ENCODE data around the gene GABRB2. TPM values are rescaled to one million over a fixed set of nuclear protein-coding genes. Genes with fewer than 3 reads are reported as not detected.
"Not testable (repeated sequence)": the region's sequence is repeated elsewhere in the genome, so short reads cannot be mapped to it uniquely, and the experiment has no call there.

The GABRB2 gene
- total and polyA plus RNA-seq, 10 donors = 0.07 to 27.5 (median 9.1) TPM

DNA sequence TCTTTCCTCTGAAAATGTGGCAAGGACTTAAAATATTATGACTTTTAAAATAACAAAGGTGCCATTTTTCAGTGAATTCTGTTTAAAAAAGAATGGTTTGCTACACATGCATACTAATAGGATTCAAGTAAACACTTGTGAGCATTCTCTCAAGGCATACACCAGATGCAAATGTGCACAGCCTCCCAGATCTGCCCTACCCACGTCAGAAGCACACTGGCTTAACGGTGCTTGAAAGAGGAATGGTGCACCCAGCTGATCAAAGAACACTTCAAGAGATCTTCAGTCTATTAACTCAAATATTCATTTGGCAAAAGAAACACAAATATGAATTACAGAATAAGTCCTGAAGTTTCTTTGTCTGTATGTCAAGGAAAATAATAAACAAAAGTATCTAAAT lies 15.8 kb downstream of the GABRB2 start:
- TF ChIP-seq POLR2AphosphoS5 (IDR thresholded peaks at IDR 0.05) = no peak
- TF ChIP-seq, protein P1, sequence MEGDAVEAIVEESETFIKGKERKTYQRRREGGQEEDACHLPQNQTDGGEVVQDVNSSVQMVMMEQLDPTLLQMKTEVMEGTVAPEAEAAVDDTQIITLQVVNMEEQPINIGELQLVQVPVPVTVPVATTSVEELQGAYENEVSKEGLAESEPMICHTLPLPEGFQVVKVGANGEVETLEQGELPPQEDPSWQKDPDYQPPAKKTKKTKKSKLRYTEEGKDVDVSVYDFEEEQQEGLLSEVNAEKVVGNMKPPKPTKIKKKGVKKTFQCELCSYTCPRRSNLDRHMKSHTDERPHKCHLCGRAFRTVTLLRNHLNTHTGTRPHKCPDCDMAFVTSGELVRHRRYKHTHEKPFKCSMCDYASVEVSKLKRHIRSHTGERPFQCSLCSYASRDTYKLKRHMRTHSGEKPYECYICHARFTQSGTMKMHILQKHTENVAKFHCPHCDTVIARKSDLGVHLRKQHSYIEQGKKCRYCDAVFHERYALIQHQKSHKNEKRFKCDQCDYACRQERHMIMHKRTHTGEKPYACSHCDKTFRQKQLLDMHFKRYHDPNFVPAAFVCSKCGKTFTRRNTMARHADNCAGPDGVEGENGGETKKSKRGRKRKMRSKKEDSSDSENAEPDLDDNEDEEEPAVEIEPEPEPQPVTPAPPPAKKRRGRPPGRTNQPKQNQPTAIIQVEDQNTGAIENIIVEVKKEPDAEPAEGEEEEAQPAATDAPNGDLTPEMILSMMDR (IDR thresholded peaks at IDR 0.05 in 8 of 11, conservative IDR thresholded peaks at IDR 0.05 in 3 of 11) = no peak
- Histone ChIP-seq H3K36me3 (no peaks in the 10 kb centered on the region), H3K9me3 (no peaks in the 10 kb centered on the region), H3K27ac (no peak overlapping the region), H3K4me1 (no peaks in the 10 kb centered on the region), H3K4me3 (no peak overlapping the region), H3K27me3 (replicated peaks in 1 of 7) (no peaks in the 10 kb centered on the region)
- 47 to 56% (median 51%) methylated on average over 2 of the region's 2 CpGs for WGBS, 5 donors
- DNase-seq = no peak
- intact Hi-C loops (cut with DNase I; ENCODE audit: low total_unique reads) = no loop called here

DNA sequence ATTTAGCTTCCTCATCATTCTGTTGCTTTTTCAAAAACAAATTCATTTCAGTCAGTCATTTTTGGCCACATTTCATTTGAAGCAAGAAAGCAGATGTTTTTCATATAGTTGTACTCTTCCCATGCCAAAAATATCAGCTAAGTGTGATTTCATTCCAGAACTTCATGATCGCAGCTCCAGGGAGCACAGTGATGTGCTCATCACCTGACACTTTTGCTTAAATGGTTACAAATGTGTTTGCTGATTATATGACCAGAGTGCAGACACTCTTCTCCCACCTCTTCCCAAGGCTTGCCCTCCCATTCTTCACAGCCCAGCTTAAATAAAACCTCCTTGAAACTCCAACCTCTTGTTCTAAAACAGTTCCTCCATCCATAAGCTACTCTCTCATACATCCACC lies 32.6 kb downstream of the GABRB2 start:
- intact Hi-C loops (cut with DNase I; ENCODE audit: low total_unique reads) = no loop called here
- 69 to 89% (median 73%) methylated on average over 1 of the region's 1 CpG for WGBS, 5 donors
- H3K9me3 ChIP-seq = peaks cover 0 to 7% (median 2%) of the 10 kb centered on the region in 8 donors
- no peak for DNase-seq
- H3K4me3 ChIP-seq = no peak overlapping the region
- H3K27me3 ChIP-seq (replicated peaks in 1 of 7) = no peaks in the 10 kb centered on the region
- no peaks in the 10 kb centered on the region for H3K4me1 ChIP-seq
- no peaks in the 10 kb centered on the region for H3K36me3 ChIP-seq
- TF ChIP-seq POLR2A (IDR thresholded peaks at IDR 0.05) (no peak), POLR2AphosphoS5 (IDR thresholded peaks at IDR 0.05) (no peak)
- TF ChIP-seq, protein P1 (IDR thresholded peaks at IDR 0.05 in 8 of 11, conservative IDR thresholded peaks at IDR 0.05 in 3 of 11) = no peak
- H3K27ac ChIP-seq = no peak overlapping the region

DNA sequence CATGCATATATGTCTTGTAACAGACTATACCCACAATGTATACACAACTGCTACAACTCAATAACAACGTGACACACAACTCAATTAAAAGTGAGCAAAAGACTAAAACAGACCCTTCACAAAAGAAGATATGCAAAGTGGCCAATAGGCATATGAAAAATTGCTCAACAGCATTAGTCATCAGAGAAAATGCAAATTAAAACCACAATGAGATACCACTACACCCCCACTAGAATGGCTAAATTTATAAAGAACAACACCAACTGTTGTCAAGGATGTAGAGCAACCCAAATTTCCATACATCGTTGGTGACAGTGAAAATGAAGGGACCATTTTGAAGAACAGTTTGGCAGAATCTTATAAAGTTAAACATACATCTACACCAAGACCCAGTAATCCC lies 38.9 kb downstream of the GABRB2 start:
- intact Hi-C loops (cut with DNase I; ENCODE audit: low total_unique reads) = no loop called here
- Histone ChIP-seq H3K27ac (no peak overlapping the region), H3K4me3 (no peak overlapping the region), H3K4me1 (no peaks in the 10 kb centered on the region), H3K36me3 (no peaks in the 10 kb centered on the region), H3K9me3 (no peaks in the 10 kb centered on the region), H3K27me3 (replicated peaks in 1 of 7) (no peaks in the 10 kb centered on the region)
- TF ChIP-seq, protein P1 (IDR thresholded peaks at IDR 0.05 in 8 of 11, conservative IDR thresholded peaks at IDR 0.05 in 3 of 11) = no peak
- TF ChIP-seq POLR2A (IDR thresholded peaks at IDR 0.05) (no peak), POLR2AphosphoS5 (IDR thresholded peaks at IDR 0.05) (no peak)
- DNase-seq = no peak
- 46 to 66% (median 53%) methylated on average over 2 of the region's 2 CpGs for WGBS, 5 donors

DNA sequence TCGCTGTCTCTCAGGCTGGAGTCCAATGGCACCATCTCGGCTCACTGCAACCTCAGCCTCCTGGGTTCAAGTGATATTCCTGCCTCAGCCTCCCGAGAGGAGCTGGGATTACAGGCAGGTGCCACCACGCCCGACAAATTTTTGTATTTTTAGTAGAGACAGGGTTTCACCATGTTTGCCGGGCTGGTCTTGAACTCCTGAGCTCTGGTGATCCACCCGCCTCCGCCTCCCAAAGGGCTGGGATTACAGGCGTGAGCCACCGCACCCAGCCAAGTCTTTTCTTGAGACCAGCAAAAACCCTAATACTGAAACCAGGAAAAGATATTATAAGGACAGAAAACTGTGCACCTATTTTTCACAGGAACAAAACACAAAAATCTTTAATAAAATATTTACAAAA lies 41.4 kb downstream of the GABRB2 start:
- WGBS, 5 donors = 89 to 98% (median 93%) methylated on average over 10 of the region's 10 CpGs
- H3K27me3 ChIP-seq (replicated peaks in 1 of 7); H3K27ac ChIP-seq; intact Hi-C loops (cut with DNase I; ENCODE audit: low total_unique reads); DNase-seq; H3K36me3 ChIP-seq; H3K9me3 ChIP-seq; H3K4me3 ChIP-seq; H3K4me1 ChIP-seq: not testable (repeated sequence)

DNA sequence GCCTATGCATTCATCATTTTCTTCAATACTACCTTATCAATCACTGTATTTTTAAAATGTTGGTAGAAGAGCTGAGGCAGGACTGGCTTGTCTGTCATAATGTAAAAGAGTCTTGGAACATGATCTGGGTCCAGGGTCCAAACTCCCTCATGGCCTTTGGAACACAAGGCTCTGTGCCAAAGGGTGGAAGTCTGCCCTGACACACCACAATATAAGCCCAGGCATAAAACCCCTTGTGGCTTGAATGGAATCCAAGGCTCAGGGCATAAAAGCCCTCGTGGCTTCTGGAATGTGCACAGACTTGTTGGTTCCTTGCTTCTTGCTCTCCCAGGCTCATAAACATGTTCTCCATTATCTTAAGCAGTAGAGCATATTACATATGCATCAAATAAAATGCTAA lies 48.0 kb downstream of the GABRB2 start:
- H3K27me3 ChIP-seq (replicated peaks in 1 of 7) = no peaks in the 10 kb centered on the region
- TF ChIP-seq POLR2AphosphoS5 (IDR thresholded peaks at IDR 0.05) (no peak), POLR2A (IDR thresholded peaks at IDR 0.05) (no peak)
- TF ChIP-seq, protein P1 (IDR thresholded peaks at IDR 0.05 in 8 of 11, conservative IDR thresholded peaks at IDR 0.05 in 3 of 11) = no peak
- WGBS, 5 donors = 30 to 82% (median 70%) methylated on average over 1 of the region's 1 CpG
- peaks cover 0 to 25% (median 20%) of the 10 kb centered on the region in 8 donors for H3K9me3 ChIP-seq
- H3K4me1 ChIP-seq = no peaks in the 10 kb centered on the region
- H3K36me3 ChIP-seq = no peaks in the 10 kb centered on the region
- H3K4me3 ChIP-seq = no peak overlapping the region
- no peak for DNase-seq
- intact Hi-C loops (cut with DNase I; ENCODE audit: low total_unique reads) = no loop called here
- no peak overlapping the region for H3K27ac ChIP-seq

All from spleen (tissue), 11 donors.